HG03139 (cell line): ENCODE data around the gene NUDCD3.

Experiments
- ATAC-seq: cut with Tn5 transposase; IDR thresholded peaks from one replicate; pipeline ENCODE4 v1.9.1; 2021; ENCODE audit not compliant: unreplicated experiment

Gene NUDCD3

GRCh38 chr7:44482502-44483485, 7.7 kb downstream of the NUDCD3 start:
- ATAC-seq, result no peak

- ATAC-seq, result no peak
Observed at GRCh38 chr7:44477938-44478337, 12.5 kb downstream of the NUDCD3 start.

DNA sequence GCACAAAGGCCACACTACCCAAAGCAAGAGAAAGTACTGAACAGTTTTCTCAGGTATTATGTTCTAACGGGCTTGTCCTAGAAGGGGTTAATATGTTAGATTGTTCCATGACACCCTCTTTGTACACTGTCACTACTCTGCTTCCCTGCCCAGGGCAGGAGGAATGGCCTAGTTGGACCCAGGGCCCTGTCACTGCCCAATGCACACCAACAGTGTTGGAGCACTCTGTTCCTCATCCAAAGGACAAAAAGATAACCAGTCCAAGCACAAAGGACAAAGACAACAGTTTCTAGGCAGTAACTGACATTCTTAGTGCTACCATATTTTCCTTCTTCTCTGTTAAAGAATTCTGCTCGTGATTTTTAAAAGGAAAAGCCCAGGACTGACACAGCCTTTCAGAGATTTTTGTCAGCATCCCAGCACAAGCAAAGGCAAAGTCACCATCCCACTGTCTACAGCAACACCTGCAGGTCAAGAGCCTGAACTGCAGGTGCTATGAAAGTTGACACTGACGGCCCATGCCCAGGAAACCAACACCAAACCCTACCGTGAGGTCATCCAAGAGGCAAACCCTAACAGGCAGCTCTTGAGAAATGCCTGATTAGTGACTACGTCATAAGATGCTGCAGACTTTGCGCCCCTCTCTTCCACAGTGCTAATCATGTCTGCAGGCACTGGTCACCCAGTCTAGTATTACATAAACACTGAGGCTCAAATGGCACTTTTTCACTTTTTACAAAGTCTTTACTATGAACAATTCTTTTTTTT, 13.2 kb downstream of the NUDCD3 start:
- ATAC-seq, result peak; percentile 81

DNA sequence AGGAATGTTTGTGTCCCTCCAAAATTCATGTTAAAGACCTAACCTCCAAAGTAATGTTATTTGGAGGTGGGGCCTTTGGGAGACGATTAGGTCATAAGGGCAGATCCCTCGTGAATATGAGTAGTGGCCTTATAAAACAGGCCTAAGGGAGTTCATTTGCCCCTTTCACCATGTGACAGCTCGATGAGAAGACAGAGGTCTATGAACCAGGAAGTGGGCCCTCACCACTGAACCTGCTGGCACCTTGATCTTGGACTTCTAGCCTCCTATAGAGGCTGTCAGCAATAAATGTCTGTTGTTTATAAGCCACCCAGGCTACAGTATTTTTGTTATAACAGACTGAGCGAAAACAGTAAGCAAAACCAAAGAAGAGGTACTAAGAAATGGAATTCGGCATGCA, 14.1 kb downstream of the NUDCD3 start:
- no peak for ATAC-seq

GRCh38 chr7:44473295-44473694, 17.2 kb downstream of the NUDCD3 start:
- ATAC-seq, result no peak

DNA sequence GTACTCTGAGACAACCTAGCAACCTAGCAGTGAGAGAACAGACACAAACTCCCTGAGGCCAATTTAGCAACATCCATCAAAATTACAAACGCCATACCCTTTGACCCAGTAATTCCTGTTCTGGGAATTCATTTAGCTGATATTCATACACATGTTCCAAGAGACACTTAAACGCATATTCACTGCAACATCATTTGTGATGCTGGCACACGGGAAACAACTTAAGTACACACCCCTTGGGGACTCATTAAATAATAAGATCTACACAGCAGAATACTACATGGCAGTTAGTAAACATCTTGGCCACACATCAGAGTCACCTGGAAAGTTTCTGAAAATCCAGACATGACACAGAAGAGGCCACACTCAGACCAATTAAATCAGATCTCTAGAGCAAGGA, 17.6 kb downstream of the NUDCD3 start:
- ATAC-seq, result no peak

GRCh38 chr7:44471850-44472249, 18.6 kb downstream of the NUDCD3 start:
- ATAC-seq, result no peak

DNA sequence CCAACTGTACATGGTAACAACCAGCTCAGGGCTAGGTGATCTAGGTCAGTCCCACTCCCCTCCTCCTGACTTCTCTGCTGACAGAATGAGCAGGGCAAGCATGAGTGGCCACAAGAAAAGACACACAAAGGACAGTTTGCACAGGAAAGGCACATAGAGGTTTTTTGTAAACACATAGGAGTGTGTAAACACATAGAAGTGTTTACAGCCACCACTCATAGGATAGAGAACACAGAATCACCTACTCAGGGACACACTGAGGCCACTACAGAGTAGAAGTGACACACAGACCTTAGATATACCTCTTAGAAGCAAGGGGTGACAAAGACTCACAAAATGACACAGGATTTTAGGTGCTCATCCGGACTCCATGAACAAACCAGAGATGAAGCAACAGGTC, 19.0 kb downstream of the NUDCD3 start:
- ATAC-seq, result no peak

- ATAC-seq, result no peak
Observed at GRCh38 chr7:44470628-44471245, 19.7 kb downstream of the NUDCD3 start.

DNA sequence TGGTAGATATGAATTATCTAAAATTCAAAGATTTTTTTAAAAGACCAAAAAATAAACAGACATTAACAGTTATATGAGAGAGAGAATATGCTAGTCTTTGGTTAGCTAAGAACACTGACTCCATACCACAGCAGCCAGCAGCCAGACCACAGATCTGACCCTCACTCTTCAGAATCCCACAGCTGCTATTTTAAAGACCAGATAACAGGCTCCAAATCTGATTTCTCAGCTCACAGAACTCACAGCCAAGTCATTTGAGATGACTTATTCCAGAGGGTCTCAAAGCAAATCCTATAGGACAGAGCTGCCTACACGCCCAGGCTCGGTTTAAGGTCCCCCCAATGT, 20.4 kb downstream of the NUDCD3 start:
- ATAC-seq, result no peak

DNA sequence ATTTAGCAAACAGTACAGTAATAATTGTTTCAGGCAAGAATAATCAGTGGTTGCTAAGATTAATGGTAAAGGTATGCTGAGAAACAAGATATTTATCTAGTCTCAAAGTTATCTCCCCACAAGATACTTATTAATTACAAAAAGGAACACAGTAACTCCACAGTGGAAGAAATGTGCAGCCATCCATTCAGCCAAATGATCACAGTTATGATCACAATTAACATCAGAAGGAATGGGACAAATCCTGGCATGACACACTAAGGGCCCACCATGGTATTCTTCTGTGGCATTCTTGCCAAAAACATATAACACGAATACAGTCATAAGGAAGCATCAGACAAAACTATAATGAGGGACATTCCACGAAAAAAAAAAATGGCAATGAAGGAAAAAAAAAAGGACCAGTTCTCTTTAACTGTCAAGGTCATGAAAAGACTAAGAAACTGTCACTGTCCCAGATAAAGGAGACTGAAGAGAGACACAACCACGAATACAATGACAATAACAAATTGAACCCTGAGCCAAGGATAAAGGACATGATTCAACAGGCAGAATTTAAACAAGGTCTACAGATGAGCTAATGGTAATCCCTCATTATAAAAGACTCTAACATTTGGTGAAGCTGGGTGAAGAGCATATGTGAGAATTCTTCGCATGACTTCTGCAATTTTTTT, 20.9 kb downstream of the NUDCD3 start:
- ATAC-seq, result no peak

GRCh38 chr7:44467217-44467548, 23.3 kb downstream of the NUDCD3 start:
- ATAC-seq, result no peak

- ATAC-seq, result no peak
Observed at GRCh38 chr7:44466300-44467216, 23.9 kb downstream of the NUDCD3 start.

DNA sequence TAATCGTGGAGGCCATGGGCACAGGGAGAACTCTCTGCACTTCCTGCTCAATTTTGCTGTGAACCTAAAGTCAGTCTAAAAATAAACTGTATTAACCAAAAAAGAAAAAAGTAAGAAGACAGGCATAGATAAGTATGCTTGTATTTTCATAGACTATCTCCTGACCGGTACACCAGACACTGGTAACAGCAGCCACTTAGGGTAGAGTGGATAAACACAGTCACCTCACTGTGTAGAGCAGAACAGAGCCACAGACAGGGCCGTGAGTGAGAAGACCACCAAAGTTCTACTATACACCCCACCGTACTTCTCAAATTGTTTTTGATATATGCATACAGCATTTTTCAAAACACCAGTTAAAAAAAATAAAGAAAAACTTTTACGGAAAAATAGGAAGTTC, 25.0 kb downstream of the NUDCD3 start:
- ATAC-seq, result no peak

DNA sequence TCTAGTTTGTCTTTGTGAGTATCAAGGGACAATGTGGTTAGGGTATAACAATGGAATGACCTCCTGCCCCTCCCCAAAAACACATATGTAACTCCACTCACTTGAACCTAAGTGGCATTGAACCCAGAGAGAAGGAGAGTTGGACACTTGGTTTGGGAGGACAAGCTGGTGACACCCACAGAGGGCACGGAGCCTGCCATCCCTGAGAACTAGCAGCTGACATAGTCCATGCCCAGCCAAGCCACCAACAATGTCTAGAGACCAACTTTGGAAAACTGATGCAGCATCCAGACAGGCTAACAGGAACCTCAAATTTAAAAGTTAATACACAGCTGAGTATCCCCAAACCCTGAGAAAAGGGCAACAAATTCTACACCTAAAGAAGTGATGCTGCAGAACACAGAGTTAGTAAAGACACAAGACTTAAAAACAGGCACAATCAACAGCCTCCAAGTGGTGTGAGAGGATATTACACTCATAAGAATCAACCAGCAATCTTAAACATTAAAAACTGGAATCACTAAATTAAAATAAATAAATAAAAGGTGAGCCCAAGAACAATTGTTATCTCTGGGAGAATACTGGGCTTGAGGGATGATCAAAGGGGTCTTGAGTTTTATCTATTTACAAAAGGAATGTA, 27.2 kb downstream of the NUDCD3 start:
- no peak for ATAC-seq

- ATAC-seq, result no peak
Observed at GRCh38 chr7:44461387-44461786, 29.1 kb downstream of the NUDCD3 start.

GRCh38 chr7:44460325-44460724, 30.1 kb downstream of the NUDCD3 start:
- ATAC-seq, result peak; percentile 94

DNA sequence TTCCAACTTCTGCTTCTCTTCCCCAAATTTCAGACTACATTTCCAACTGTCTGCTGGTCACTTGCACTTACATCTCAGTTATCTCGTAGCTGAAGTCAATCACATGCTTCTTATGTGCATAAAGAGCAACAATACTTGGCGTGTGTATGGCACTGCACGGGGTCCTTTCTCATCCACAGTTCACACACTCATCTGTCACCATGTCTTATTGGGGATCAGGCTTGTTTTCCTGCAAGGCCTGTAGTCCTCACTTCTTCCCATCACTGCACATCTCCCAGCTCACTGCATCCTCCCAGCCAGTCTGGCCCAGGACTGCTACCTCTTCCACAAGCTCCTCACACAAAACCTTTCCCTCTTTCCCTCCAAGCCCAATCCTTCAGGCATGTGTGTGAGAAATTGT, 35.3 kb downstream of the NUDCD3 start:
- no peak for ATAC-seq

- no peak for ATAC-seq
Observed at GRCh38 chr7:44454348-44454747, 36.1 kb downstream of the NUDCD3 start.

- no peak for ATAC-seq
Observed at GRCh38 chr7:44451123-44451522, 39.3 kb downstream of the NUDCD3 start.
